Sigmoid colon (tissue), 4 donors: ENCODE measurements around the gene C12orf43.

Experiments used
- EP300 ChIP-seq, 4 donors: sonication (generic); formaldehyde crosslinking; IDR thresholded peaks; one replicate each; pipeline ENCODE4 v1.6.1; 2017; ENCODE audit warnings: antibody characterized with exemption in 4 of 4
- POLR2A ChIP-seq, 2 donors: fragments of 450-650 bp; IDR thresholded peaks; one replicate each; pipeline ENCODE4 v1.6.1; 2016; ENCODE audit warnings: antibody characterized with exemption in 2 of 2, mild to moderate bottlenecking in 2 of 2, moderate library complexity in 2 of 2
- POLR2AphosphoS5 ChIP-seq, 4 donors: sonication (generic); formaldehyde crosslinking; IDR thresholded peaks; one replicate each; pipeline ENCODE4 v1.6.1; 2017; ENCODE audit warnings: antibody characterized with exemption in 4 of 4

DNA sequence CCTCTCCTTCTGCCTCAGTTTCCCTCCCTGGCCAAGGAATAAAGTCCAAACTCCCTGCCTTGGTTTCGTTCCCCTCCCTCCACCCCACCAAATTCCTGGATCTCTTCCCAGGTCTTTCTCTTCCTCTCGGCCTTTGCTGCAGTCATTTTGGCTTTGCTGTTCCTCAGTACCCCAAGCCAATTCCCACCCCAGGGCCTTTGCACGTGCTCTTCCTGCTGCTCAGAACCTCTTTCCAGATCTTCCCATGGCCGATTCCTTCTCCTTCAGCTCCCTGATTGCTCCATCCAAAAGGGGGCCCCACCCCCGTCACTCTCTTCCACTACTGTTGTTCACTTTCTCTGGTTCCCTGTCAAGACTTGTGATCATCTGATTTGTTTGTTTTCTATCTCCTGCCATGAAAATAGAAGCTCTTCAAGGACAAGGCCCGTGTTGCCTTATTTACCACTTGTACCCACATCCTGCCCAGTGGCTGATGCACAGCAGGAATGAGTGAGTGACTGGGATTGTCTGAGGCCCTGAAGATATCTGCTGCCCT, 34.8 kb downstream of the C12orf43 start:
- TF ChIP-seq POLR2A (IDR thresholded peaks at IDR 0.05), result no peak
- no peak for TF ChIP-seq EP300 (IDR thresholded peaks at IDR 0.05)
- TF ChIP-seq POLR2AphosphoS5 (IDR thresholded peaks at IDR 0.05), result no peak
